ENCODE measurements around the gene UBASH3A.

DNA sequence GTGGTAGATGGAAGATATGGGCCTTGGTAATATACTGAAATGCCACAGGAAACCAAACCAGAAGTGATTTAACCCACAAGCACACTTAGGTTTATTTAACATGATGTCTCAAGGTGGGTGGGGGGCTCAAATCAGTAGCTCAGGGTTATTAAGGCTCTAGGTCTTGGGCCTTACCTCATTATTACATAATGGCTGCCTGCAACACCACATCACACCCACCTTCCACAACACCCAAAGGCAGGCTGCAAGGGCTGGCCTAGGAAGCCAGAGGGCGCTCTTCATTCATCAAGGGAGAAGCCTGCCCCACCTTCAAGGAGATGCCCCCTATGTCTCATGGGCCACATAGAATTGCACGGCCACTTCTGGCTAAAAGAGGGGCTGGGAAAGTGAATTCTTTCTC is 43.4 kb upstream of the UBASH3A start:
- TF ChIP-seq, protein P1, sequence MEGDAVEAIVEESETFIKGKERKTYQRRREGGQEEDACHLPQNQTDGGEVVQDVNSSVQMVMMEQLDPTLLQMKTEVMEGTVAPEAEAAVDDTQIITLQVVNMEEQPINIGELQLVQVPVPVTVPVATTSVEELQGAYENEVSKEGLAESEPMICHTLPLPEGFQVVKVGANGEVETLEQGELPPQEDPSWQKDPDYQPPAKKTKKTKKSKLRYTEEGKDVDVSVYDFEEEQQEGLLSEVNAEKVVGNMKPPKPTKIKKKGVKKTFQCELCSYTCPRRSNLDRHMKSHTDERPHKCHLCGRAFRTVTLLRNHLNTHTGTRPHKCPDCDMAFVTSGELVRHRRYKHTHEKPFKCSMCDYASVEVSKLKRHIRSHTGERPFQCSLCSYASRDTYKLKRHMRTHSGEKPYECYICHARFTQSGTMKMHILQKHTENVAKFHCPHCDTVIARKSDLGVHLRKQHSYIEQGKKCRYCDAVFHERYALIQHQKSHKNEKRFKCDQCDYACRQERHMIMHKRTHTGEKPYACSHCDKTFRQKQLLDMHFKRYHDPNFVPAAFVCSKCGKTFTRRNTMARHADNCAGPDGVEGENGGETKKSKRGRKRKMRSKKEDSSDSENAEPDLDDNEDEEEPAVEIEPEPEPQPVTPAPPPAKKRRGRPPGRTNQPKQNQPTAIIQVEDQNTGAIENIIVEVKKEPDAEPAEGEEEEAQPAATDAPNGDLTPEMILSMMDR (IDR thresholded peaks at IDR 0.05) = no peak
- no peak for TF ChIP-seq POLR2A (IDR thresholded peaks at IDR 0.05)
